Epithelial cell of esophagus (primary cell): ENCODE measurements around the gene RAP1GDS1.
"Not testable (repeated sequence)": the region's sequence is repeated elsewhere in the genome, so short reads cannot be mapped to it uniquely, and the experiment has no call there.

Experiments
- DNase-seq: peaks from one replicate; pipeline ENCODE4 v3.0.0; 2010; ENCODE audit warnings: low read depth
- H3K4me3 ChIP-seq: 2 replicates; pipeline ENCODE4 v1.5.1; 2011; ENCODE audit warnings: mild to moderate bottlenecking, low read length, control low read depth
- TF ChIP-seq, protein P1 (sequence below): IDR thresholded peaks from 2 replicates; pipeline ENCODE4 v1.5.1; 2011; ENCODE audit warnings: low read depth, mild to moderate bottlenecking, low read length, control low read depth, inconsistent platforms; ENCODE audit not compliant: insufficient read depth; ENCODE audit errors: missing control alignments

The RAP1GDS1 gene

GRCh38 chr4:98326168-98326567 is 65.0 kb downstream of the RAP1GDS1 start:
- H3K4me3 ChIP-seq: no peak overlapping the region
- no peak for DNase-seq
- TF ChIP-seq, protein P1, sequence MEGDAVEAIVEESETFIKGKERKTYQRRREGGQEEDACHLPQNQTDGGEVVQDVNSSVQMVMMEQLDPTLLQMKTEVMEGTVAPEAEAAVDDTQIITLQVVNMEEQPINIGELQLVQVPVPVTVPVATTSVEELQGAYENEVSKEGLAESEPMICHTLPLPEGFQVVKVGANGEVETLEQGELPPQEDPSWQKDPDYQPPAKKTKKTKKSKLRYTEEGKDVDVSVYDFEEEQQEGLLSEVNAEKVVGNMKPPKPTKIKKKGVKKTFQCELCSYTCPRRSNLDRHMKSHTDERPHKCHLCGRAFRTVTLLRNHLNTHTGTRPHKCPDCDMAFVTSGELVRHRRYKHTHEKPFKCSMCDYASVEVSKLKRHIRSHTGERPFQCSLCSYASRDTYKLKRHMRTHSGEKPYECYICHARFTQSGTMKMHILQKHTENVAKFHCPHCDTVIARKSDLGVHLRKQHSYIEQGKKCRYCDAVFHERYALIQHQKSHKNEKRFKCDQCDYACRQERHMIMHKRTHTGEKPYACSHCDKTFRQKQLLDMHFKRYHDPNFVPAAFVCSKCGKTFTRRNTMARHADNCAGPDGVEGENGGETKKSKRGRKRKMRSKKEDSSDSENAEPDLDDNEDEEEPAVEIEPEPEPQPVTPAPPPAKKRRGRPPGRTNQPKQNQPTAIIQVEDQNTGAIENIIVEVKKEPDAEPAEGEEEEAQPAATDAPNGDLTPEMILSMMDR: no peak

DNA sequence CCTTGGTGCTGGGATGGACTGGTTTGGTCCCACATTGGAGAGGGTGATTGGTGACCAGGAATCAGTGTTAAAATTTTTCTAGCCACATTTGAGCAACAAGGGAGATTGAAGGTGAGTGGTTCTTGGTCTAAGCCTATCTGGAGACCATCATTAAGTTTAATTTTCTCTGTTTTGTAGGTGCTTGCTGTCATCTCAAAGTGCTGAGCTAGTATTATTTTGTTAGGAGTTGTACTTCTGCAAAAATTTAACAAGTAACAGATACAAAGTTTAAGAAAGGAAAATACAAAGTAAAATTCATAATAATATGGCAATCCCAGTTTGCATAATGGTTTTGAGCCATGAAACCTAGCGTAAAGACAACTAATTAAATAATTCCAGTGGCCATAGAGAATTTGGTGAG is 66.5 kb downstream of the RAP1GDS1 start:
- TF ChIP-seq, protein P1: no peak
- DNase-seq: no peak
- H3K4me3 ChIP-seq: no peak overlapping the region

- DNase-seq, H3K4me3 ChIP-seq: not testable (repeated sequence)
Measured at GRCh38 chr4:98329879-98330640, 68.9 kb downstream of the RAP1GDS1 start.

DNA sequence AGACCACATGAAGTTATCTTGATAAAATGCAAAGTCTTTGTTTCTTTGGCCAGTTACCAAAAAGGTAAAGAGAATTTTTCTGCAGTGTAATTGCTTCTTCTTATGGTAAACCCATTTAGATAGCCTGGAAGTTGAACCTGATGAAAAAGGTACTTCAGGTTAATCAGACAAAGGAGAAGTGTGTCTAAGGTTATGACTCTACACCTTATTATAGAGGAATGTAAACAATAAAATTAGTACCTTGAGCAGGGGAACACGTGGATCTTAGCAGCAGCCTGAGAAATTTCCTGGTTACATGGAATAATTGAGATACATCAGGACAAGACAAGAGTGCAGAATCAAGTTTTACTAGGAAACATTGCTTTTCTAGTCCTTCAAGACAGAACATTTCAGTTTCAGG is 70.8 kb downstream of the RAP1GDS1 start:
- H3K4me3 ChIP-seq: no peak overlapping the region
- TF ChIP-seq, protein P1: no peak
- DNase-seq: no peak

GRCh38 chr4:98334461-98334860 is 73.3 kb downstream of the RAP1GDS1 start:
- TF ChIP-seq, protein P1: no peak
- no peak overlapping the region for H3K4me3 ChIP-seq

DNA sequence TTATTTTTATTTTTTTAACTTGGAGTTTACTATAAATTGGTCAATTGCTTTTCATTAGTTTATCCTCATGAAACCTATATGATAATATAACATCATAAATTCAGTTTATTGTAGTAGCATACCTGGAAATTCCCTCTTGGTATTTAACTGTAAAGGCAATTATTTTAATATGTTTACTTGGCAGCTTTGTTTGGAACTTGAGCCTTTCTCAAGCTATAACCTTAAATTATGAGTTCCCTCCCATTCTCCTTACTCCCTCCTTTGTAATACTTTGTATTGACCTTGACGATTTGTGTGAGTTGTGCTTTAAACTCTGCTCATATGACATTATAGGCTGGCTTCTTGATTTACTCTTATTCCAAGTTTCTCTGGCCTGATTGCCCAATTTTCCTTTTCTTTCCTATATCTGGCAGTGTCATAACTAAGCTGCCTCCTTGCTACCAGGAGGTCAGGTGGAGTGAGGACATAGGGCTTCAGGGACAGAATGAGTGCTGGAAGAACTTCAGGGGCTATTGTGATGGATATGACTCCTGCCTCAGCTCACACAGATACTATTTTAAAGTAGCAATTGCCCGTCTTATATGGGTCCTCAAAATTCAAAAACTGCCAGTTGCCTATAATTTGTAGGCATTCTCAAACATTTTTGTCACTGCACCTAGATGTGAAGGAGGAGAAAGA is 77.7 kb downstream of the RAP1GDS1 start:
- H3K4me3 ChIP-seq: no peak overlapping the region
- DNase-seq: no peak
- TF ChIP-seq, protein P1: no peak

More at GRCh38 chr4:98334461-98334860, 73.3 kb downstream of the RAP1GDS1 start:
- no peak for DNase-seq

- TF ChIP-seq, protein P1: no peak
- DNase-seq: no peak
- no peak overlapping the region for H3K4me3 ChIP-seq
Measured at GRCh38 chr4:98341309-98341708, 80.1 kb downstream of the RAP1GDS1 start.
